Heart left ventricle (tissue), 16 donors: ENCODE measurements around the gene PRM3. TPM values are rescaled to one million over a fixed set of nuclear protein-coding genes. Genes with fewer than 3 reads are reported as not detected.
A peak's percentile ranks its signal among the peaks of the same experiment; 100 is the strongest.

Experiments
- ATAC-seq, 4 donors: fragments of 200-7000 bp; cut with Tn5 transposase; one replicate each; pipeline ENCODE4 v1.9.1; 2020 to 2022; ENCODE audit warnings: moderate library complexity in 4 of 4, mild to moderate bottlenecking in 3 of 4, moderate number of reproducible peaks in 1 of 4
- DNase-seq, 5 donors: peaks; one replicate each; pipeline ENCODE4 v3.0.0-alpha.2; 2020
- H3K27ac ChIP-seq, 12 donors: fragments of 200-600 bp; sonication (generic) in 4 of 12; one replicate each; pipeline versions ENCODE4 v1.5.0 to v1.8.0; 2016 to 2022; ENCODE audit warnings: mild to moderate bottlenecking in 2 of 12
- H3K27me3 ChIP-seq, 9 donors: fragments of 200-600 bp; sonication (generic) in 2 of 9; one replicate each; pipeline versions ENCODE4 v1.5.1 to v1.8.0; 2016 to 2022; ENCODE audit warnings: mild to moderate bottlenecking in 3 of 9
- H3K36me3 ChIP-seq, 9 donors: fragments of 200-600 bp; sonication (generic) in 2 of 9; one replicate each; pipeline versions ENCODE4 v1.5.0 to v1.8.0; 2018 to 2022; ENCODE audit warnings: mild to moderate bottlenecking in 2 of 9
- H3K4me1 ChIP-seq, 12 donors: fragments of 200-600 bp; sonication (generic) in 4 of 12; one replicate each; pipeline versions ENCODE4 v1.5.0 to v1.8.0; 2016 to 2022; ENCODE audit warnings: mild to moderate bottlenecking in 3 of 12
- H3K4me3 ChIP-seq, 12 donors: fragments of 200-600 bp; sonication (generic) in 4 of 12; one replicate each; pipeline versions ENCODE4 v1.5.0 to v1.8.0; 2017 to 2022; ENCODE audit warnings: mild to moderate bottlenecking in 9 of 12, moderate library complexity in 4 of 12
- H3K9me3 ChIP-seq, 12 donors: fragments of 200-600 bp; sonication (generic) in 4 of 12; one replicate each; pipeline versions ENCODE4 v1.5.0 to v1.8.0; 2016 to 2022; ENCODE audit warnings: mild to moderate bottlenecking in 1 of 12
- POLR2A ChIP-seq, 2 donors: fragments of 450-650 bp; IDR thresholded peaks; one replicate each; pipeline ENCODE4 v1.6.1; 2017; ENCODE audit warnings: antibody characterized with exemption in 2 of 2, mild to moderate bottlenecking in 2 of 2, moderate library complexity in 2 of 2
- WGBS, 4 donors: extraction: QIAGEN DNeasy Blood & Tissue Kit in 2 of 4; methylation state at CpG; one replicate each; pipeline versions ENCODE4 v1.1.5 to v1.1.7; 2013 to 2018; 5-methylcytosine and 5-hydroxymethylcytosine counted together
- intact Hi-C, 10 donors: fragments of 100-400 bp; cut with DNase I; formaldehyde crosslinking; loops; one replicate each; pipeline versions ENCODE4 v1.11.1 to v1.14.2; 2022
- polyA plus RNA-seq, 2 donors: library from polyadenylated mRNA; stranded (reverse); fragments of 200-250 nt; gene quantifications; one replicate each; pipeline ENCODE4 v1.2.3, GENCODE V29; 2013
- total RNA-seq, 9 donors: library from RNA; depleted of rRNA in 2 of 9; stranded (reverse); fragments of >200 nt in 2 of 9; fragmentation: NEBNext Ultra II Directional in 3 of 9; extraction: Animal tissue kit (Norgen Biotek cat#: 25700) in 3 of 9; gene quantifications; one replicate each; pipeline versions ENCODE4 v1.1.0 to v1.2.4, GENCODE V29; 2016 to 2023
- TF ChIP-seq, protein P1 (sequence below), 12 donors: fragments of 200-600 bp; sonication (generic) in 4 of 12; IDR thresholded peaks; one replicate each; pipeline versions ENCODE4 v1.5.0 to v1.8.0; 2018 to 2022; ENCODE audit warnings: antibody characterized with exemption in 12 of 12, mild to moderate bottlenecking in 5 of 12
- donor health status: ischemic (EF 13 %, LVEDD 7.1; RV severe dilation, severe dysfunction).
- donor health status: healthy with polysubstance abuse.
- donor health status: DM: no; HTN: yes; CAD: no.
- donor health status: DM: no; HTN: no; CAD: no.
- donor health status: ischemic (EF 25% LVEDD 6.9; RV normal size, moderate dysfunction).
- donor health status: ischemic (EF 25% LVEDD 5.7; RV mildly dilated, moderate dysfunction).
- donor health status: healthy.
- donor health status: DM: yes; HTN: yes; CAD: no.
- donor health status: ischemic (EF 35%, LVEDD 5.7; RV mildly dilated, moderate dysfunction).
- donor health status: nonischemic (EF 11% LVEDD 7.7; RV severe dilation, severe dysfunction).
- donor health status: DM: yes; HTN: yes; CAD: no.
- donor health status: PGD.
- donor health status: ischemic (EF 29% LVEDD 5.4; RV normal size, mild dysfunction).
- donor health status: nonischemic (EF 23%, LVEDD 6.1; RV moderate dilation, normal function).

PRM3 gene
- total and polyA plus RNA-seq, 11 donors, result not detected

GRCh38 chr16:11319529-11320146 is 46.2 kb upstream of the PRM3 start:
- ATAC-seq (no peak), DNase-seq (peak in 1 of 5 donors; percentile 44)
- H3K27ac ChIP-seq, result no peak overlapping the region
- WGBS, 4 donors, result 43 to 60% (median 59%) methylated on average over 8 of the region's 8 CpGs
- H3K4me1 ChIP-seq, result peaks cover 0 to 3% (median 0%) of the 10 kb centered on the region in 12 donors
- TF ChIP-seq POLR2A (IDR thresholded peaks at IDR 0.05), result no peak
- TF ChIP-seq, protein P1, sequence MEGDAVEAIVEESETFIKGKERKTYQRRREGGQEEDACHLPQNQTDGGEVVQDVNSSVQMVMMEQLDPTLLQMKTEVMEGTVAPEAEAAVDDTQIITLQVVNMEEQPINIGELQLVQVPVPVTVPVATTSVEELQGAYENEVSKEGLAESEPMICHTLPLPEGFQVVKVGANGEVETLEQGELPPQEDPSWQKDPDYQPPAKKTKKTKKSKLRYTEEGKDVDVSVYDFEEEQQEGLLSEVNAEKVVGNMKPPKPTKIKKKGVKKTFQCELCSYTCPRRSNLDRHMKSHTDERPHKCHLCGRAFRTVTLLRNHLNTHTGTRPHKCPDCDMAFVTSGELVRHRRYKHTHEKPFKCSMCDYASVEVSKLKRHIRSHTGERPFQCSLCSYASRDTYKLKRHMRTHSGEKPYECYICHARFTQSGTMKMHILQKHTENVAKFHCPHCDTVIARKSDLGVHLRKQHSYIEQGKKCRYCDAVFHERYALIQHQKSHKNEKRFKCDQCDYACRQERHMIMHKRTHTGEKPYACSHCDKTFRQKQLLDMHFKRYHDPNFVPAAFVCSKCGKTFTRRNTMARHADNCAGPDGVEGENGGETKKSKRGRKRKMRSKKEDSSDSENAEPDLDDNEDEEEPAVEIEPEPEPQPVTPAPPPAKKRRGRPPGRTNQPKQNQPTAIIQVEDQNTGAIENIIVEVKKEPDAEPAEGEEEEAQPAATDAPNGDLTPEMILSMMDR (IDR thresholded peaks at IDR 0.05), result no peak
- H3K9me3 ChIP-seq, result no peaks in the 10 kb centered on the region
- H3K36me3 ChIP-seq, result no peaks in the 10 kb centered on the region
- intact Hi-C loops, result no loop called here
- H3K4me3 ChIP-seq, result no peak overlapping the region
- H3K27me3 ChIP-seq, result no peaks in the 10 kb centered on the region

DNA sequence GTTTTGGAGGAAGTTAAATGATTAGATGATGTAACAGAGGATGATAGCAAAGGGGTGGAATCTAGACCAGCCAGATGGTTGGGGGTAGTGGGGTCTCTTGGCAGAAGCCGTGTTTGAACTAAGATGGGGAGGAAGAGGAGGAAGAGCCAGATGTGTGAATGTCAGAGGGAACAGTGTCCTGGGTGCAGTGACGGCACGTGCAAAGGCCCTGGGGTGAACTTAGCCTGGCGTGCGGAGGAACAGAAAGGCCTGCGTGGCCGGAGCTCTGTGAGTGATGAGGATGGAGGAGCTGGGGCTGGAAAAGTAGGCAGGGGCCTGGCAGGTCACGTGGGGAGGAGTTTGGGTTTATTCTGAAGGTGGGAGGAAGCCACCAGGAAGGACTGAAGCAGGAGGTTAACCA is 45.4 kb upstream of the PRM3 start:
- 87 to 96% (median 91%) methylated on average over 8 of the region's 8 CpGs for WGBS, 4 donors
- H3K36me3 ChIP-seq, result no peaks in the 10 kb centered on the region
- no peak overlapping the region for H3K27ac ChIP-seq
- H3K4me1 ChIP-seq, result peaks cover 0 to 3% (median 0%) of the 10 kb centered on the region in 12 donors
- intact Hi-C loops, result no loop called here
- no peaks in the 10 kb centered on the region for H3K9me3 ChIP-seq
- no peak for ATAC-seq
- H3K27me3 ChIP-seq, result no peaks in the 10 kb centered on the region
- no peak overlapping the region for H3K4me3 ChIP-seq
- no peak for TF ChIP-seq POLR2A (IDR thresholded peaks at IDR 0.05)
- TF ChIP-seq, protein P1 (IDR thresholded peaks at IDR 0.05), result no peak
- no peak for DNase-seq

GRCh38 chr16:11316331-11317015 is 43.0 kb upstream of the PRM3 start:
- Histone ChIP-seq H3K9me3 (no peaks in the 10 kb centered on the region), H3K36me3 (no peaks in the 10 kb centered on the region), H3K27me3 (no peaks in the 10 kb centered on the region), H3K27ac (no peak overlapping the region), H3K4me1 (peaks cover 0 to 22% (median 0%) of the 10 kb centered on the region in 12 donors), H3K4me3 (no peak overlapping the region)
- ATAC-seq, result no peak
- intact Hi-C loops, result no loop called here
- no peak for DNase-seq
- TF ChIP-seq POLR2A (IDR thresholded peaks at IDR 0.05), result no peak
- TF ChIP-seq, protein P1 (IDR thresholded peaks at IDR 0.05), result no peak
- 71 to 76% (median 74%) methylated on average over 22 to 23 of the region's 23 CpGs for WGBS, 4 donors

DNA sequence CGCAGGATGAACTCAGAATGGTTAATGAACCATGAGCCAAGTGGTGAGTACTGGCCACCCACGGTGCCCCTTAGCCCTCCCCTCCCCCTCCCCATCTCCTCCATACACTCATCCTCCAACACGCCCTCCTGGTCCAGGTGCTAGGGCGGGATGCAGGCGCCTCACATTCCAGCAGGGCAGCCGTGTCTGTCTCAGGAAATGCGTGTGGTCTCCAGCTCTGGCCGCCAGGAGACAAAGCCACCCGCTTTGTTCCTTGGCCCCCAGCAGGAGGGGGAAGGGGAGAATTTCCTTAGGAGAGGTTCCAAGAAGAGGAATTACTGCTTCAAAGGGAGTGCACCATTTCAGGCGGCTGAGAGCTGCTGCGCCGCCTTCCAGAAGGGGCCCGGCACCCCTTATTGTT is 42.1 kb upstream of the PRM3 start:
- 43 to 60% (median 54%) methylated on average over 10 to 13 of the region's 13 CpGs for WGBS, 4 donors

More for the DNA sequence above, 42.1 kb upstream of the PRM3 start:
- Histone ChIP-seq H3K4me3 (no peak overlapping the region), H3K9me3 (no peaks in the 10 kb centered on the region), H3K4me1 (peaks cover 0 to 30% (median 0%) of the 10 kb centered on the region in 12 donors), H3K27me3 (no peaks in the 10 kb centered on the region), H3K36me3 (no peaks in the 10 kb centered on the region), H3K27ac (no peak overlapping the region)
- ATAC-seq (peak in 1 of 4 donors; percentile 16), DNase-seq (no peak)
- TF ChIP-seq, protein P1 (IDR thresholded peaks at IDR 0.05), result no peak
- TF ChIP-seq POLR2A (IDR thresholded peaks at IDR 0.05), result no peak
- intact Hi-C loops, result no loop called here
